ENCODE measurements around the gene TNFSF15. TPM values are rescaled to one million over a fixed set of nuclear protein-coding genes. Genes with fewer than 3 reads are reported as not detected.

The TNFSF15 gene
- total RNA-seq (8.8 TPM), polyA plus RNA-seq (0.92 TPM)

DNA sequence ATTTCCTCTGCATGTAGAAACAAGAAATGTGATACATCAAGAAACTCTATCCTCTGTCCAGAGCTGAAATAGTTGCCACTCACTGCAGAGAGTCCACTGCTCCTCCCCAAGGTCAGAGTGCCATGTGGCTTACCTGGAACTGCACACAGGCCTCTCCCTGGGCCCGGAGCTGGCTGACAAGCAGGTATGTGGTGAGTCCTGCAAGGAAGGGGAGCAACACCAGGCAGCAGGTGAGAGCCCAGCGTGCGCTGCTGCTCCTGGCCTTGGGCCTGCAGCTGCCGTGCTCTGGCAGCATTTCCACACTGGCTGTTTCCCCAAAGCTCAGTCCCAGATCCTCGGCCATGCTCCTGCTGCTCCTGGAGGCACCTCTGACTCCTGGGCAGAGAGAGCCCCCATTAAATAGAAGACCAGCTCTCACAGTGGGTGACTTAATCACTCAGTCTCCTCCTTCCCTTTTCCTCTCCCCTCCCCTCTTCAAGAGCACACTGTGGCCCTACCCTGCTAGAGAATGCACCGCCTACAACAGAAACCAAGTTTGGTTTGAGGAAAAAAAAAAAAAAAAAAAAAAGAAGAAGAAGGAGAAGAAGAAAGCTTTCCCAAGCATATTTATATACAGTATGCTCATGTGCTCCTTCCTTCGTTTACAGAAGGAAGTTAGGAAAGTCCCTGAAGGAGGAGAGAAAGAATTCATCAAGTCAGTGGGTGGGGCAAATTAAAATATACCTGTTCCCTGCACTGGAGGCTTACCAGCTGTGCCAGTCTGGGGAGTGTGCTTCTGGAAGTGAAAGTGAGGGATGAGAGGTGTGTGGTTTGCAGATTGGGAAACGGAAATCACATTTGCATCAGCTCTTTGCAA, at the start of gene TNFSF15:
Gene TNFSF15 (minus strand): TSS at position 370 of the 856 bp plus-strand sequence. CDS start 27 bp downstream, at position 343.
- peak within 1 kb of the TSS; percentile 2 for H3K4me3 ChIP-seq (ENCODE audit: low read depth, low read length)
- no peaks in the 10 kb centered on the region for H3K36me3 ChIP-seq (ENCODE audit: insufficient read depth)
- WGBS, result 40% methylated on average over 8 of the region's 8 CpGs
- no peaks in the 10 kb centered on the region for H3K4me1 ChIP-seq (ENCODE audit: insufficient read depth)
- peak within 1 kb of the TSS; percentile 78 for H3K27ac ChIP-seq (ENCODE audit: low read depth)
- peak; percentile 64 for DNase-seq (ENCODE audit: extremely low spot score)

- DNase-seq (ENCODE audit: extremely low spot score), result no peak
- no peak overlapping the region for H3K4me3 ChIP-seq (ENCODE audit: low read depth, low read length)
- H3K36me3 ChIP-seq (ENCODE audit: insufficient read depth), result no peaks in the 10 kb centered on the region
- 54% methylated on average over 2 of the region's 2 CpGs for WGBS
- H3K27ac ChIP-seq (ENCODE audit: low read depth), result no peak overlapping the region
- no peaks in the 10 kb centered on the region for H3K4me1 ChIP-seq (ENCODE audit: insufficient read depth)
These were observed 49.6 kb upstream of the TNFSF15 start for GRCh38 chr9:114855488-114855887.

DNA sequence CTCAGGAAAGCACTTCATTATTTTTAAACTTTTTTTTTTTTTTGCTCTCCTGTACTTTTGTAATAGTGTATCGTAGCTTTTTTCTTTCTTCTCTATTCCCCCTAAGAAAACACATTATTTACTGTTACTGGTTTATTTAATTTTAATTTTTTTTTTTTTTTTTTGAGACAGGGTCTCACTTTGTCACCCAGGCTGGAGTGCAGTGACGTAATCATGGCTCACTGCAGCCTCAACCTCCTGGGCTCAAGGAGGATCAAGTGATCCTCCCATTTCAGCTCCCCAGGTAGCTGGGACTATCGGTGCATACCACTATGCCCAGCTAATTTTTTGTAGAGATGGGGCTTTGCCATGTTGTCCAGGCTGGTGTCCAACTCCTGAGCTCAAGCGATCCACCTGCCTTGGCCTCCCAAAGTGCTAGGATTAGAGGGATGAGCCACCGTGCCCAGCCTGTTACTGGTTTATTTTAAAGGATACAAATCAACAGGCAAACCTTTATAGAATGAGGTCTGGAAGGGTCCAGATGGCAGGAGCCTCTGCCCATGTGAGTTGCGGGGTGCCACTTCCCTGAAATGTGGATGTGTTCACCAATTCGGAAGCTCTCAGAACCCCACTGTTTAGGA, 49.0 kb upstream of the TNFSF15 start:
- 92% methylated on average over 7 of the region's 7 CpGs for WGBS
- no peak overlapping the region for H3K27ac ChIP-seq (ENCODE audit: low read depth)

DNA sequence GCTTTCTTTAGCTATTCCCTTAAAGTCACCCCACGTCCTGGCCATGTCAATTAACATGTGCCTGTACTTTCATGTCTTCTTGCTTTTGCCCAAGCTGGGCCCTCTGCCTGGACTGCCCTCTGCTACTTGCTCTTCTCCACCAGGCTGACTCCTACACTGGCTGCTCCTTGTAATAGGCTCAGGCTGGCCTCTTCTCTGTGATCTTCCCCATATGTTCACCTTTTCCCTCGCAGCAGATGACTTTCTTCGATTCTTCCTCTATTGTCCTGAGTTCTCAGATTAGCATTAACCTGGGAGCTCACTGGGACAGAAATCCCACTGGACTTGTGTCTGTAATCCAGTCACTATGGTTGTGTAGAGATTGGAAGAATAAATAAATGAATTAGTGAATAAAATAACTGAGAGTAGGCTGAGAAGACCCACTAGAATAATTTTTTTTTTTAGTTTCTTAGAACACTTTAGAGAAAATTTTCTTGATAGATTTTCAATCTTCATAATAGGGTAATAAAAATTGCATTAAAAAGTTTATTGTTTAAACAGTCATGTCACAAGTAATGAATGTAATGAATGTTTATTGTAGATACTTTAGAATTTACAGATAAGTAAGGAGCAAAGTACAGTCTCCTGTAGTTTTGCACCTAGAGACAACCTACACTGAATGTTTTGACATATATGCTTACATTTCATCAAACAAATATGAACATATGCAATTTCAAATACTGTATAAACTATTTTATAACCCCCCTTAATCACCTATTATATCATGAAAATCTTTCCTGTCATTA, 47.4 kb upstream of the TNFSF15 start:
- no peak overlapping the region for H3K27ac ChIP-seq (ENCODE audit: low read depth)
- no peak overlapping the region for H3K4me3 ChIP-seq (ENCODE audit: low read depth, low read length)
- no peaks in the 10 kb centered on the region for H3K4me1 ChIP-seq (ENCODE audit: insufficient read depth)
- DNase-seq (ENCODE audit: extremely low spot score), result no peak
- no peaks in the 10 kb centered on the region for H3K36me3 ChIP-seq (ENCODE audit: insufficient read depth)
- 84% methylated on average over 3 of the region's 3 CpGs for WGBS

More for the DNA sequence above, 49.0 kb upstream of the TNFSF15 start:
- Histone ChIP-seq H3K36me3 (ENCODE audit: insufficient read depth) (no peaks in the 10 kb centered on the region), H3K4me1 (ENCODE audit: insufficient read depth) (no peaks in the 10 kb centered on the region), H3K4me3 (ENCODE audit: low read depth, low read length) (no peak overlapping the region)
- DNase-seq (ENCODE audit: extremely low spot score), result no peak

- no peak for DNase-seq (ENCODE audit: extremely low spot score)
- 49% methylated on average over 4 of the region's 4 CpGs for WGBS
- Histone ChIP-seq H3K4me3 (ENCODE audit: low read depth, low read length) (no peak overlapping the region), H3K36me3 (ENCODE audit: insufficient read depth) (no peaks in the 10 kb centered on the region), H3K4me1 (ENCODE audit: insufficient read depth) (no peaks in the 10 kb centered on the region), H3K27ac (ENCODE audit: low read depth) (no peak overlapping the region)
These were observed 46.3 kb upstream of the TNFSF15 start for GRCh38 chr9:114852050-114852594.

- H3K36me3 ChIP-seq (ENCODE audit: insufficient read depth), result no peaks in the 10 kb centered on the region
- 62% methylated on average over 3 of the region's 3 CpGs for WGBS
- no peaks in the 10 kb centered on the region for H3K4me1 ChIP-seq (ENCODE audit: insufficient read depth)
- no peak overlapping the region for H3K4me3 ChIP-seq (ENCODE audit: low read depth, low read length)
- no peak overlapping the region for H3K27ac ChIP-seq (ENCODE audit: low read depth)
- DNase-seq (ENCODE audit: extremely low spot score), result no peak
These were observed 45.5 kb upstream of the TNFSF15 start for GRCh38 chr9:114851306-114851705.

GRCh38 chr9:114850871-114851270, 45.0 kb upstream of the TNFSF15 start:
- Histone ChIP-seq H3K36me3 (ENCODE audit: insufficient read depth) (no peaks in the 10 kb centered on the region), H3K4me1 (ENCODE audit: insufficient read depth) (no peaks in the 10 kb centered on the region), H3K27ac (ENCODE audit: low read depth) (peak overlapping the region; percentile 2), H3K4me3 (ENCODE audit: low read depth, low read length) (no peak overlapping the region)
- WGBS, result 82% methylated on average over 2 of the region's 2 CpGs
- no peak for DNase-seq (ENCODE audit: extremely low spot score)

DNA sequence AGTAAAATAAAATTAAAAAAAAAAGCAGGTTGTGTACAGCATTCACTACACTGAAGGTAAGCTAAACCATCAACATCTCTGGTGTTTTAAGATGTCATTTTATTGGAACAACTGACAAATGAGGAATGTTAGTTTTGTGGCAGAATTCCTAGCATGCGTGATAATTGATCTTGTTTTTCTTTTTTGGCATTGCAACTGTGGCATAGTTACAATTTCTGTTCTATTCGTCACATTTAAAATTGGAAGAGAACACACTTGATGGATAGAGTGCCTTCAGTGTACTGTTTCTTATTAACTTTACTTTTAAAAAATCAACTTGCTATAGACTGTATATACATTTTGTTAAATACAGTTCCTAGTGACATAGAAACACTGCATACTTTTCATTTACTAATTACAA, 43.6 kb upstream of the TNFSF15 start:
- Histone ChIP-seq H3K4me3 (ENCODE audit: low read depth, low read length) (no peak overlapping the region), H3K4me1 (ENCODE audit: insufficient read depth) (no peaks in the 10 kb centered on the region), H3K27ac (ENCODE audit: low read depth) (no peak overlapping the region), H3K36me3 (ENCODE audit: insufficient read depth) (no peaks in the 10 kb centered on the region)
- no peak for DNase-seq (ENCODE audit: extremely low spot score)
- WGBS, result 76% methylated on average over 2 of the region's 2 CpGs

DNA sequence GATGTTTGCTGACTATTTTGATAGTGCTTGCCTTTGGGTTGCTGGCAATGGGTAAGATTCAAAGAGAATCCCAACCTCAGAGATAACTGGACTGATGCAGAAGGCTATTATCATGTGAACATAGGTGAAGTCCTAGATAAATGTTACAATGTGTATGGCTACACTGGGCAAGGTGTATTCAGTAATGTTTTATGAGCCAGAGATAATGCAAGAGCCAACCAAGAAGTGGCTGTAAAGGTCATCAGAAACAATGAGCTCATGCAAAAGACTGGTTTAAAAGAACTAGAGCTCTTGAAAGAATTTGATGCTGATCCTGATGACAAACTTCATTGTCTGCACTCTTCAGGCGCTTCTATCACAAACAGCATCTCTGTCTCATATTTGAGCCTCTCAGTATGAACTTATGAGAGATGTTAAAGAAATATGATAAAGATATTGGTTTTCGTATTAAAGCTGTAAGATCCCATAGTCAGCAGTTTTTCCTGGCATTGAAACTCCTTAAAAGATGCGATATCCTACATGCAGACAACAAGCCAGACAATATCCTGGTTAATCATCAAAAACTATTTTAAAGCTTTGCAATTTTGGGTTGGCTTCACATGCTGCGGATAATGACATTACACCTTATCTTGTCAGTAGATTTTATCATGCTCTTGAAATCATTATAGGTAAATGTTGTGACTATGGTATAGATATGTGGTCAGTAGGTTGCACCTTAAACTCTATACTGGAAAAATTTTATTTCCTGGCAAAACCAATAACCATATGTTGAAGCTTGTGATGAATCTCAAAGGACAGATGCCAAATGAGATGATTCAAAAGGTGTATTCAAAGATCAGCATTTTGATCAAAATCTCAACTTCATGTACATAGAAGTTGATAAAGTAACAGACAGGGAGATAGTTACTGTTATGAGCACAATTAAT, 41.9 kb upstream of the TNFSF15 start:
- no peak overlapping the region for H3K27ac ChIP-seq (ENCODE audit: low read depth)
- no peak for DNase-seq (ENCODE audit: extremely low spot score)
- WGBS, result 89% methylated on average over 4 of the region's 4 CpGs

GRCh38 chr9:114845373-114845772, 39.5 kb upstream of the TNFSF15 start:
- no peak overlapping the region for H3K4me3 ChIP-seq (ENCODE audit: low read depth, low read length)
- no peaks in the 10 kb centered on the region for H3K36me3 ChIP-seq (ENCODE audit: insufficient read depth)
- H3K4me1 ChIP-seq (ENCODE audit: insufficient read depth), result no peaks in the 10 kb centered on the region
- DNase-seq (ENCODE audit: extremely low spot score), result no peak
- H3K27ac ChIP-seq (ENCODE audit: low read depth), result no peak overlapping the region
- 92% methylated on average over 5 of the region's 5 CpGs for WGBS

More for the DNA sequence above, 41.9 kb upstream of the TNFSF15 start:
- Histone ChIP-seq H3K4me3 (ENCODE audit: low read depth, low read length) (no peak overlapping the region), H3K4me1 (ENCODE audit: insufficient read depth) (no peaks in the 10 kb centered on the region), H3K36me3 (ENCODE audit: insufficient read depth) (no peaks in the 10 kb centered on the region)

GRCh38 chr9:114844766-114845165, 38.9 kb upstream of the TNFSF15 start:
- DNase-seq (ENCODE audit: extremely low spot score), result no peak
- Histone ChIP-seq H3K27ac (ENCODE audit: low read depth) (no peak overlapping the region), H3K36me3 (ENCODE audit: insufficient read depth) (no peaks in the 10 kb centered on the region), H3K4me3 (ENCODE audit: low read depth, low read length) (no peak overlapping the region), H3K4me1 (ENCODE audit: insufficient read depth) (no peaks in the 10 kb centered on the region)
- 77% methylated on average over 3 of the region's 3 CpGs for WGBS

- H3K4me3 ChIP-seq (ENCODE audit: low read depth, low read length), result no peak overlapping the region
- no peak overlapping the region for H3K27ac ChIP-seq (ENCODE audit: low read depth)
- no peaks in the 10 kb centered on the region for H3K4me1 ChIP-seq (ENCODE audit: insufficient read depth)
- no peaks in the 10 kb centered on the region for H3K36me3 ChIP-seq (ENCODE audit: insufficient read depth)
- DNase-seq (ENCODE audit: extremely low spot score), result no peak
These were observed 32.1 kb upstream of the TNFSF15 start for GRCh38 chr9:114837923-114838322.

GRCh38 chr9:114836769-114837168, 30.9 kb upstream of the TNFSF15 start:
- no peak for DNase-seq (ENCODE audit: extremely low spot score)
- 92% methylated on average over 3 of the region's 3 CpGs for WGBS

More at GRCh38 chr9:114836769-114837168, 30.9 kb upstream of the TNFSF15 start:
- H3K27ac ChIP-seq (ENCODE audit: low read depth), result no peak overlapping the region
- no peaks in the 10 kb centered on the region for H3K4me1 ChIP-seq (ENCODE audit: insufficient read depth)
- no peaks in the 10 kb centered on the region for H3K36me3 ChIP-seq (ENCODE audit: insufficient read depth)
- H3K4me3 ChIP-seq (ENCODE audit: low read depth, low read length), result no peak overlapping the region
